GM19043 (cell line): ENCODE measurements around the gene CYP4F11.
"Not testable (repeated sequence)": the region's sequence is repeated elsewhere in the genome, so short reads cannot be mapped to it uniquely, and the experiment has no call there.

Source experiments
- ATAC-seq: cut with Tn5 transposase; IDR thresholded peaks from one replicate; pipeline ENCODE4 v1.9.1; 2021; ENCODE audit warnings: low read depth; ENCODE audit not compliant: unreplicated experiment

Gene CYP4F11, protein sequence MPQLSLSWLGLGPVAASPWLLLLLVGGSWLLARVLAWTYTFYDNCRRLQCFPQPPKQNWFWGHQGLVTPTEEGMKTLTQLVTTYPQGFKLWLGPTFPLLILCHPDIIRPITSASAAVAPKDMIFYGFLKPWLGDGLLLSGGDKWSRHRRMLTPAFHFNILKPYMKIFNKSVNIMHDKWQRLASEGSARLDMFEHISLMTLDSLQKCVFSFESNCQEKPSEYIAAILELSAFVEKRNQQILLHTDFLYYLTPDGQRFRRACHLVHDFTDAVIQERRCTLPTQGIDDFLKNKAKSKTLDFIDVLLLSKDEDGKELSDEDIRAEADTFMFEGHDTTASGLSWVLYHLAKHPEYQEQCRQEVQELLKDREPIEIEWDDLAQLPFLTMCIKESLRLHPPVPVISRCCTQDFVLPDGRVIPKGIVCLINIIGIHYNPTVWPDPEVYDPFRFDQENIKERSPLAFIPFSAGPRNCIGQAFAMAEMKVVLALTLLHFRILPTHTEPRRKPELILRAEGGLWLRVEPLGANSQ

DNA sequence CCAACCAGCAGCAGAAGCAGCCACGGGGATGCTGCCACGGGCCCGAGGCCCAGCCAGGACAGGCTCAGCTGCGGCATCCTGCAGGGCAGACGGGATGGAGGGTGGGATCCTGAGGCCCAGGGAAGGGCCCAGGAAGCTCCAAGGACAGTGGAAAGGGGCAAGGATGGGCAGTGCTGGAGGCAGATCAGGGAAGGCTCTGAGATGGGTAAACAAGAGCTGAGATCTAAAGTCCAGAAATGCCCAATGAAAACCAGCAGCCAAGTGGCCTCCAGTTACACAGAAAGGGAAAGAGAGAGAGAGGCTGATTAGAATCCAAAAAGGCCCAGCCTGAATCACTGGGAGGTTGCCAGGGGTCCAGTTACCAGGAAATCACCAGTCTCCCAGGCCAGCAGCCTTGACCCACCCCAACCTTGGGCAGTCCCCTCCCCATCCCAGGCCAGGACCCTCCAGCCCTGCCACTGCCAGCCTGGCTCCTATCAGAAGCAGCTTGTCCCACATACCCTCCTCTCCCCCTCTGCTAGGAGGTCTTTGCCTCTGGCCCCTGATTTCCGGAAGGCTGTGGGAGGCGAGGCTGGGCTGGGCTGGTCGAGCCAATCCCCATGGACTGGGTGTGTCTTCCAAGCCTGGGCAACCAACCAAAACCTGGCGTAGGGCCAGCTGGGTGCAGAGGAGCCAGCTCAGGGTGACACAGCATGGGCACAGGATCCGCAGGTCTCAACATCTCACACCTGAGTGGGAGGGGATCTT lies at the start of gene CYP4F11:
TSS of gene CYP4F11 (minus strand) at position 198 of the 747 bp plus-strand sequence. CDS start at position 77, 121 bp downstream.
- no peak for ATAC-seq

DNA sequence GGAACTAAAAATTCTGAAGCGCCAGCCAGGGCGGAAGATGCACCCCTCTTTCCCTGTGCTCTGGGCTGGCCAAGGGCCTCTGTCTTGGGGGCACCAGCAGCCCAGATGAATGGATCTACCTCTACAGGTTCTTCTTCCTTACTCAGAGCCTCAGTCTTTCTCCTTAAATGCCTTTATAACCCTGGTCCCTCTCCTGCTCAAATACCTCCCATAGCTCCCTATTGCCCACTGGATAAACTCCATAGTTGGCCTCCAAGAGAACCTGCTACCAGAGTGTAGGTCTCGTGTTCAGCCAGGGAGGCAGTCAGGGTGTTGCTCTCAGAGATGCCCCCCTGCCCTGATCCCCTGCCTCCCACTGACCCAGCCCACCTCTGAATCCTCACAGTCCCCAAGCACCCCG lies 45.0 kb upstream of the CYP4F11 start:
- no peak for ATAC-seq

DNA sequence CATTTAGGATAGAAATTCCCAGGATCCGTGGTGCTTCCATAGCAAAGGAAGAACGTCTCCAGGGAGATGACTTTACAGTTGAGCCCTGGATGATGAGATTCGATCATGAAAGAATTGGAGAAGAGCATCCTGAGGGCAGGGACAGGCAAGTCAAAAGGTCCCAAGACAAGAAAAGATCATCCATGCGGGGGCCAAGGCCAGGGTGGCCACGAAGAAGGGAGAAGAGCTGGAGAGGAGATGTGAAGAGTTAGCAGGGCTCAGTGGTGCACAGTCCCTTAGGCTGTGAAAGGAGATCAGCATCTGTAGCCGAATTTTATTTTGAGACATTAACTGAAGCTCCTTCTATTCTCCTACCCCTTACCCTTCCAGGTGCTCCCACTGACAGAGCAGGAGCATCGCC lies 43.4 kb upstream of the CYP4F11 start:
- ATAC-seq: no peak

DNA sequence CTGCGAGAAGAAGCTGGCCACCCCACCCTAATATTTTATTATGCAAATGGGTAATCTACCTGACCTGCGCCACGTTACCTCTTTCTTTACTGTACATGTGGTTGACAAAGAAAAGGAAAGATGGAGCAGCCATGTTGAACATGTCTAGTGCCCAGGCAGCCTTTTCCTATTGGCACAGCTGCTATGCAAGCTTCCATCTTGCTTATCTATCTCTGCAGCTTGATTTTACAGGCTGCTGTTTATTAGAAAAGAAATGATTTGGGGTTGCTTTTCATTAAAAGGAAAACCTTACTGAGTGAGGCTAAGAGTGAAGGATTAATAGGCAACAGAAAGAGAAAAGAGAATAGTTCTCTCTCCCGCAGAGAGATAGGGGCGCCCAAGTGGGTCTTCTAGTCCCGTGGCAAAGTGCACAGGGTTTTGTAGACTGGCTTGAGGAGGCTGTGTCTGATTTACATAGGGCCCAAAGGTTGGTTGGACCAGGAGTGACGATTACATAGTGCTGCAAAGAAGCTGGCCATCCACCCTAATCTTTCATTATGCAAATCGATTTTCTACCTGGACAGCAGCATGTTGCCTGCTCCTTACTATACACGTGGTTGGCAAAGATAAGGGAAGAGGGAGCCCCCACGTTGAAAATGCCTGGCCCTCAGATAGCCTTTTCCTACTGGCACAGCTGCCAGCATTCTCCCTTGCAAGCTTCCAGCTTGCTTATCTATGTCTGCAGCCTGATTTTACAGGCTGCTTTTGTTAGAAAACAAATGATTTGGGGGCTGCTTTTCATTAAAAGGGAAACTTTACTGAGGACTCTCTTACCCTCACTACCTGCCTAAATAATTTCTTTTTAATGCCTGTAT lies 42.7 kb upstream of the CYP4F11 start:
- ATAC-seq: no peak

DNA sequence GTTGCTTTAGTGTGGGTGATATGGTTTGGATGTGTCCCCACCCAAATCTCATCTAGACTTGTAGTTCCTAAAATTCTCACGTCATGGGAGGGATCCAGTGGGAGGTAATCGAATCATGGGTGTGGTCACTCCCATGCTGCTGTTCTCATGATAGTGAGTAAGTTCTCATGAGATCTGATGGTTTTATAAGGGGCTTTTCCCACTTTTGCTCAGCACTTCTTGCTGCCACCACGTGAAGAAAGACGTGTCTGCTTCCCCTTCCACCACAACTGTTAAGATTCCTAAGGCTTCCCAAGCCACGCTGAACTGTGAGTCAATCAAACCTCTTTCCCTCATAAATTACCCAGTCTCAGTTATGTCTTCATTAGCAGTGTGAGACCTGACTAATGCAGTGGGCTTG lies 40.5 kb upstream of the CYP4F11 start:
- ATAC-seq: no peak

DNA sequence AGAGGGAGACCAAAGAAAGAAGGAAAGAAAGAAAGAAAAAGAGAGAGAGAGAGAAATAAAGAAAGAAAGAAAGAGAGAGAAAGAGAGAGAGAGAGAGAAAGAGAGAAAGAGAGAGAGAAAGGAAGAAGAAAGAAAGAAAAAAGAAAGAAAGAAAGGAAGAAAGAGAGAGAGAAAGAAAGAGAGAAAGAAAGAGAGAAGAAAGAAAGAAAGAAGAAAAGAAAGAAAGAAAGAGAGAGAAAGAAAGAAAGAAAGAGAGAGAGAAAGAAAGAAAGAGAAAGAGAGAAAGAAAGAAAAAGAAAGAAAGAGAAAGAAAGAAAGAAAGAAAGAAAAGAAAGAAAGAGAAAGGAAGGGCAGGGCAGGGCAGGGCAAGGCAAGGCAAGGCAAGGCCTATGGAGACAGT lies 37.7 kb upstream of the CYP4F11 start:
- ATAC-seq: not testable (repeated sequence)

DNA sequence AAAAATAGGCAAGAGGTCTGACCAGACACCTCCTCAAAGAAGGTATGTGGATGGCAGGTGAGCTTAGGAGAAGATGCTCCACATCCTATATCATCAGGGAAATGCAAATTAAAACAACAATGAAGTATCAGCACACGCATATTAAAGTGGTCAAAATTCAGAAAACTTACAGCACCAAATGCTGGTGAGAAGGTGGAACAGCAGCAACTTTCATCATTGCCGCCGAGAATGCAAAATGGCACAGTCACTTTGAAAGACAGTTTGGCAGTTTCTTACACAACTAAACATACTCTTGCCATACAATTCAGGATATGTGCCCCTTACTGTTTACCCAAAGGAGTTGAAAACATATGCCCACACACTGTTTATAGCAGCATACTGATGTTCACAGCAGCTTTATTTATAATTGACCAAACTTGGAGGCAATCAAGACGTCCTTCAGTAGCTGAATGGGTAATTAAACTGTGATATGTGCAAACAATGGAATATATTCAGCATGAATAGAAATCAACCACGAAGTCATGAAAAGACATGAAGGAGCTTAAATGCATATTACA lies 37.0 kb upstream of the CYP4F11 start:
- no peak for ATAC-seq

DNA sequence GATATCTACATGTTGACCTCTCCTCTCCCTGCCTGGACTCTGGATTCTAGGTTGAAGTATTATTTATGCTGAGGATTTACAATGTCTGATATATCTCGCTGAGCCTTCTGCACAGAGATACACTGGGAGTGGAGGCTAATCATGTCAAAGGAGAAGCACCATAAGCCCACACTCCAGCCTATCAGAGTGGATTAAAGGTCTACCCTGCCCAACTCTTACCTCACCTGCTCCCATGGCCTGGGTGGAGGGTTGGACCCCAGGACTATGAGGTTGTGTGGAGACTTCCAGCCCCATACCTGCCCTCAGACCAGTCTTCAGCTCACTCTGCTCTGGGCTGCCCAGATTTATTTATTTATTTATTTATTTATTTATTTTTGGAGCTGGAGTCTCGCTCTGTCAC lies 29.9 kb upstream of the CYP4F11 start:
- no peak for ATAC-seq

DNA sequence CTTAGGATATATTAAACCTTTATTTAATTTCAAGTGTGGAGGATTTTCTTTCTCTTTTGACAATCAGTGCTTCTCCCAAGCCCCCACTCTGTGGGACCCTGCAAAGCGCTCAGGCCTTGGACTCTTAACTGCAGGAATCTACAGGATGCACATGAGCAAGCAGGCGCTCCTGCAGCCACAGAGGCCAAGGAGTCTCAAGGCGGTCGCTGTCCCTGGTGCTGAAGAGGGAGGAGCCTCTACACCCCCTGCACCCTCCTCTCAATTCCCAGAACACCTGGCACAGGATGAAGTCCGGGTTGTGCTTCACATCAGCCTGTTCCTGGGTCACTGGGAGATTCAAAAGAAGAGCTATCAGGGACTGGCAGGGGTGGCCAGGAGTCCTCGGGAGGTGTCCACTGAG lies 28.0 kb upstream of the CYP4F11 start:
- no peak for ATAC-seq

DNA sequence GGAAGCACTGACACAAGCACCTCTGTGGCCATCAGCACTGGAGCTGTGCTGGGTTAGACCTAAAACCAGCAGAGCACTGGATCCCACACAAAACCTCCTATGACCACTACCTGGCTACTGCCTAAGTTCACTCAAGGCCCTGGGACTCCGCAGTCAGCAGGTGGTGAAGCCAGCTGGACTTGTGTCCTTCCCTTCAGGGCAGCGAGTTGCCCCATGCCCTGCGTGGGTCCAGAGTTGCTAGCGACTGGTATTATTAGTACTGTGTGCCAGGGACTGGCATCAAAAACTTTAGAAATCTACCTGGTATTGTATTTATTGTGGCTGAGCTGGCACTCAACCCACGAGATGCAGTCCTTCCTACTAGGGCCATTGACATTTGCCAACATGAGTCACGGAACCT lies 20.5 kb upstream of the CYP4F11 start:
- no peak for ATAC-seq

DNA sequence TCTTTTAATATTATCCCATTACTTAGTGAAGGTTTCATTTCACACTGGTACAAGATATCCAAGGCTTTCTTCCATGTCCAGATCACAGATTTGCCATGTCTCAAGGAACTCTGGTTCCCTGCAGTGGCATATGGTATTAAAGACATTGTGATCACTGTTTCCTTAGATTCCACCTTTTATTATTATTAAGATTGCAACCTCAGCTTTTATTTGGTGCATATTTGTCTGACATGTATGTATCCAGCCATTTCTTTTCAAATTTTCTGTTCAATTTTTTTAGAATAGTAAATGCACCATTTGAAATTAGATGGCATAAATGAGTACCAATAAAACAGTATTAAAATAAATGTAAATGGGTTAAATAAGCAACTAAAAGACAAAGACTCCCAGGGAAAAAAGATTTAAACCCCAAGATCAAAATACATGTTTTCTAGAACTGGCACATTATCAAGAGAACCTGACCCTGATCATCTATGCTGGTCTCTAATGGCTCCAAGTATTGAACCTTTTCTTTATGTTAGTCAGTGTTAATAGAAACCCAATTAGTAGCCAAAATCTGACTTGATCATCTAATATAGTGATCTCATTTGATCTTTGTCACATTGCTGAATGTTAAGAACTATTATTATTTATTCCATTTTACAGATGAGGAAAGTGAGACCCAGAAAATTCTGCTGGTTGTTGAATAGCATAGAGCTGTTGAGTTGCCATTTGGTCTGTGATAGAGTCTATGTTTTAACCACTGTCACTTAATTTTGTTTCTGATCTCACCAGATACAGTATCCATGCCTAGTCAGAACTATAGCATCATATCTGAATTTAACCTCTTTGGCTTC lies 14.1 kb upstream of the CYP4F11 start, which contains the start of gene OR10H4:
TSS of gene OR10H4 (plus strand) at position 786 of the 836 bp plus-strand sequence. CDS start at position 786, 0 bp downstream.
- no peak for ATAC-seq

DNA sequence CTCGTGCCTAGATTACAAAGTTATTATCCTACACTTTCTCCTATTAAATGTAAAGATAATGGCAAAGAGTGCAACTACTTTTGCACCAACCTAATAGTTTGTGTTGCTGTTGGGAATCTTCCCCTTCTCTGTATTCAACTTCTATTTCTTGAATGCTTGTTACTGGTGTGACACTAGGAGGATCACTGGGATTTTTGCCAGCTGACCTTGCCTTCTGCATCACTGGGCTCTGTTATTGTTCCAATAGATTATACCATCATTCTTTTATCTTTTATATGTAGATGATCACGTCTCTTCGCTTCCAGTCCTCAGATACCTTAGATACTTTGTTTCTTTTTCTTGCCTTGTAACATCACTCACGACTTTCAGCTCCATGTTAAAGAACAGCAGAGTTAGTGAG lies 11.0 kb upstream of the CYP4F11 start:
- no peak for ATAC-seq

DNA sequence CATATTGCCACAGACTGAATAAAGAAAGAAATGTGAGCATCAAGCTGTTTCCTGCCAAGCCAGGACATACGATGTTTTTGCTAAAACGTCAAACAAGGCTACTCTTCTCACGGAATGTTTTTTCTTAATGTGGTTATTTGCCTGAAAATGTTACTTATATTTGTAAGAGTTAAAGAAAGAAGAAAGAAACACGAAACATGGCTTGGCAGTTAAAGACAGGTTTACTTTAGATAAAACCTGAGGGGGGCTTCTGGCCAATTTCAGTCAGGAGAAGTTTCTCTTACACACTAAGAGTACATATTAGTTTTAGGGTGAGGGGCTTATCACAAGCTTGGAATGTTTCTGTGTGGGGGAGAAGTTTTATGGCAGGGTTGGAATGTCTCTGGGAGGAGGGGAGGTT lies 10.1 kb upstream of the CYP4F11 start:
- no peak for ATAC-seq

DNA sequence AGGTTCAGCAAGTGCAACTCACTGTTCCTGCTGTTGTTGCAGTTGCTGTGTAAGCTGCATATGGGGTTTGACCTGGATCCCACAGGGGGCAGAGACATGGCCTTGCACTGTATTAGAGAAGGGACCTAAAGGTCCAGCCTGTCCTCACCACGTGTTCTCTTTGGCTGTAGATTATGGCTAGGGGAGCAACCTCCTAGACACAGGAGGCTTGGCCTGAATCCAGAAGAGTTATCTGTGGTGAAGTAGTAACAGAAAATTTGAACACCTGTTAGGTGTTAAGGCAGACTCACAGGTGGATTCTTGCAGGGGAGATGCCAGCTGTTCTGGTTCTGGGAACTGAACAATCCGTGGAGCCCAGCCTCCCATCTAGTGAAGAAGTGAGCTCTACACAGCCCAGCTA lies 3.4 kb upstream of the CYP4F11 start:
- ATAC-seq: no peak

DNA sequence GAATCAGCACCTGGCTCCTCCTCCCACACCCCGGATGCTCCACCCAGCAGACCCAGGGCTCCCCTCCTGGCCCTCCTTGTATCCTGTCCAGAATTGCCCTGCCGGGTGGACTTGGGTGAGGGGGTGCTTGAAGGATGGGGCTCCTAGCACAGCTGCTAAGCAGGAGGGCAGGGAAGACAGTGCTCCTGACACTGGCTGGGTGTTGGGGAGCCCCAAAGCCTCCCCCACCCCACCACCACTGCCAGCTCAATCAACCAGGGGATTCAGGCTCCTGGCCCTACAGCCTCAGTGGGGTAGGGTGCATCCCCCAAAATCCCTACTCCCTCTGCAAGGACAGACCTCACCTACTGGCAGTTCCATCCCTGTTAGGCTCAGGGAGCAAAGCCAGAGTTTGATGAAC lies 2.6 kb upstream of the CYP4F11 start:
- no peak for ATAC-seq

DNA sequence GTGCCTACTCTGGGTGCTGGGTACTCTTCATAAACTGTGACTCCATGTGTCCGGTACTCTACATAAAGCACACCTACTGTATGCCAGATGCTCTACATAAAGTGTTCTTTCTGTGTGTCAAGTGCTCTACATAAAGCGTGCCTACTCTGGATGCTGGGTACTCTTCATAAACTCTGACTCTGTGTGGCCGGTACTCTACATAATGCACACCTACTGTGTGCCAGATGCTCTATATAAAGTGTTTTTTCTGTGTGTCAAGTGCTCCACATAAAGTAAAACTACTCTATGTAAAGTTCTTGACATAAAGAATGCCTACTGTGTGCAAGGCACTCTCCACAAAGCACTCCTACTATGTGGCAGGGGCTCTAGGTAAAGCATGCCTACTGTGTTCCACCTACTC lies 1.8 kb upstream of the CYP4F11 start:
- no peak for ATAC-seq

DNA sequence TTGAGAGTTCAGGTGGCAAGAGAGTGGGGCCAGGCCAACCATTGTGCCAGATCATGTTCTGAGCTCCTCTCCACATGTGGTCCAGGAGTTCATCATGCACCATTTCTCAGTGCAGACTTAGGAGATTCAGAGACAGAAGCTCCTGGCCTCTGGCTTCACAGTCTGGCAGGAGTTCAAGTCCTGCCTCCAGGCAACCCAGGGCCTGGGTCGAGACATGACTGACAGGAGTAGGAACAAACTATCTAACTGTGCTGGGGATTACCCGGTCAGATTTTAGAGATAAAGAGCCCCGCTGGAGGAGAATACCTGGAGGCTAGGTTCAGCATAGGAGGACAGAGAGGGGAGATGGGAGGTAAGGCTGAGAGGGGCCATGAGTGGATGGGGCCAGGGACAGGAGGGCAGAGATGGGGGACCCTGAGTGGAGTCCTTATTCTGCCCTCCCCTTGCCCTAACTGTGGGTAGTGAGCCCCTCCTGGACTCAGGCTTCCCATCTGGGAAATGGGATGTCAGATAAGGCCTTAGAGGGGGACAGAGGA lies 906 bp upstream of the CYP4F11 start:
- no peak for ATAC-seq

DNA sequence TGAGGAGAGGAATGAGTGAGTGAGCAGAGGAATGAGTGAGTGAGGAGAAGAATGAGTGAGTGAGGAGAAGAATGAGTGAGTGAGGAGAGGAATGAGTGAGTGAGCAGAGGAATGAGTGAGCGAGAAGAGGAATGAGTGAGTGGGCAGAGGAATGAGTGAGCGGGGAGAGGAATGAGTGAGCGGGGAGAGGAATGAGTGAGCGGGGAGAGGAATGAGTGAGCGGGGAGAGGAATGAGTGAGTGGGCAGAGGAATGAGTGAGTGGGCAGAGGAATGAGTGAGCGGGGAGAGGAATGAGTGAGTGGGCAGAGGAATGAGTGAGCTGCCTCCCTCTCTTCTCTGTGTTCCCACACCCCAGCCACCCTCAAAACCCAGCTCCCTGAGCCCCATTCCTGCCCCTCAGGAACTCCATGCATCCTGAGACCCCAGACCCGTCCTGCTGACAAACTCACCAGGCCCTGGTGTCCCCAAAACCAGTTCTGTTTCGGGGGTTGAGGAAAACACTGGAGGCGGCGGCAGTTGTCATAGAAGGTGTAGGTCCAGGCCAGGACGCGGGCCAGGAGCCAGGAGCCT lies 483 bp downstream of the CYP4F11 start:
- ATAC-seq: not testable (repeated sequence)

DNA sequence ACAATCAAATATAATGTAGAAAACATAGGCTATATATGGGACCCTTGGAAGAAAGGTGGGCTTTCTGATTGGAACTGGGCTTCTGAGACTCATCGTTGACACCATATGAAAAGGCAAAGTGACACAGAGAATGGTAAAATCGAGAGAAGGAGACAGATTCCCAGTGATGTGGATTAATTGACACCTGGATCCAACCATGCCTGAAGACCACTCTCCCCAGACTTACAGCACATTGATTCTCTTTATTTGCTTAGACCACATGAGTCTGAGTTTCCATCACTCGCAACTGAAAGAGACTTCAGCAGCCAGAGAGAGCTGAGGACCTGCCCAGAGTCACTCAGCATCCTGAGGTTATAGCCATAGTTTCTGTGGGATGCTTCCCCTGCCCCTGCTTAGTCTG lies 6.0 kb downstream of the CYP4F11 start:
- ATAC-seq: no peak
